HEK293 (cell line): ENCODE data around the gene CA10.

ENCODE experiments used
- CTCF ChIA-PET: fragments of 350-600 bp; formaldehyde crosslinking; extraction: SDS; loops from one replicate; lab custom pipeline; 2021; ENCODE audit warnings: antibody characterized with exemption; lab: Yijun Ruan, JAX
- POLR2A ChIA-PET: fragments of 300-600 bp; formaldehyde crosslinking; extraction: SDS; loops from one replicate; lab custom pipeline; 2020; ENCODE audit warnings: antibody characterized with exemption, inconsistent platforms; lab: Yijun Ruan, JAX
- H3K27ac ChIP-seq: fragments of 200-500 bp; sonication (Bioruptor generic); 2 replicates; pipeline ENCODE4 v1.5.1; 2014; ENCODE audit warnings: low read depth, low read length, control low read depth, inconsistent platforms; ENCODE audit errors: extremely low read depth
- H3K36me3 ChIP-seq, 2 experiments: fragments of 200-500 bp in 1 of 2; sonication (Bioruptor generic) in 1 of 2; 1 replicate in 1 of 2; 2 replicates in 1 of 2; pipeline ENCODE4 v1.5.1; 2014 to 2017; ENCODE audit warnings: inconsistent platforms in 2 of 2, low read length in 2 of 2; ENCODE audit not compliant: control insufficient read depth in 2 of 2, insufficient read depth in 1 of 2
- H3K4me1 ChIP-seq: fragments of 200-500 bp; sonication (Bioruptor generic); 2 replicates; pipeline ENCODE4 v1.5.1; 2014; ENCODE audit warnings: mild to moderate bottlenecking, low read length, inconsistent platforms; ENCODE audit not compliant: control insufficient read depth, insufficient read depth
- H3K4me3 ChIP-seq: 2 replicates; pipeline ENCODE4 v1.5.1; 2011; ENCODE audit warnings: low read depth, mild to moderate bottlenecking, control low read depth, low read length, moderate library complexity
- H3K9me3 ChIP-seq: fragments of 200-500 bp; sonication (Bioruptor generic); 2 replicates; pipeline ENCODE4 v1.5.1; 2014; ENCODE audit warnings: low read depth, low read length, inconsistent platforms; ENCODE audit not compliant: control insufficient read depth, insufficient read depth
- ATF2 ChIP-seq: fragments of 450-650 bp; formaldehyde crosslinking; IDR thresholded peaks from 2 replicates; pipeline ENCODE4 v1.5.1; 2016; ENCODE audit warnings: missing biosample characterization, missing genetic modification characterization, low read depth
- GLI2 ChIP-seq: fragments of 450-650 bp; formaldehyde crosslinking; IDR thresholded peaks from 2 replicates; pipeline ENCODE4; 2017; ENCODE audit warnings: missing biosample characterization, missing genetic modification characterization, low read depth, borderline replicate concordance
- PRDM4 ChIP-seq: fragments of 450-650 bp; formaldehyde crosslinking; IDR thresholded peaks from 2 replicates; pipeline ENCODE4 v1.5.1; 2017; ENCODE audit warnings: missing biosample characterization, missing genetic modification characterization
- PRDM6 ChIP-seq: fragments of 450-650 bp; formaldehyde crosslinking; IDR thresholded peaks from 2 replicates; pipeline ENCODE4 v1.5.1; 2017; ENCODE audit warnings: missing biosample characterization, missing genetic modification characterization
- SP7 ChIP-seq: fragments of 450-650 bp; formaldehyde crosslinking; IDR thresholded peaks from 2 replicates; pipeline ENCODE4 v1.5.1; 2016; ENCODE audit warnings: missing biosample characterization, missing genetic modification characterization
- ZBTB49 ChIP-seq: fragments of 450-650 bp; formaldehyde crosslinking; IDR thresholded peaks from 2 replicates; pipeline ENCODE4 v1.5.1; 2016; ENCODE audit warnings: missing biosample characterization, missing genetic modification characterization, low read depth
- ZFP37 ChIP-seq: fragments of 450-650 bp; formaldehyde crosslinking; IDR thresholded peaks from 2 replicates; pipeline ENCODE4 v1.5.1; 2016; ENCODE audit warnings: missing biosample characterization, missing genetic modification characterization
- ZNF133 ChIP-seq: fragments of 450-650 bp; formaldehyde crosslinking; IDR thresholded peaks from 2 replicates; pipeline ENCODE4 v1.5.1; 2016; ENCODE audit warnings: missing biosample characterization, missing genetic modification characterization
- ZNF350 ChIP-seq: fragments of 450-650 bp; formaldehyde crosslinking; IDR thresholded peaks from 2 replicates; pipeline ENCODE4 v1.5.0; 2017; ENCODE audit warnings: missing biosample characterization, mild to moderate bottlenecking, missing genetic modification characterization
- ZNF677 ChIP-seq: fragments of 450-650 bp; IDR thresholded peaks from 2 replicates; pipeline ENCODE4 v1.5.0; 2018; ENCODE audit warnings: missing biosample characterization, mild to moderate bottlenecking, missing genetic modification characterization, moderate library complexity
- ZNF701 ChIP-seq: fragments of 450-650 bp; formaldehyde crosslinking; IDR thresholded peaks from 2 replicates; pipeline ENCODE4 v1.5.1; 2016; ENCODE audit warnings: missing biosample characterization, missing genetic modification characterization
- ZNF785 ChIP-seq: fragments of 450-650 bp; formaldehyde crosslinking; IDR thresholded peaks from 2 replicates; pipeline ENCODE4 v1.5.1; 2016; ENCODE audit warnings: missing biosample characterization, missing genetic modification characterization
- ZNF837 ChIP-seq: fragments of 450-650 bp; formaldehyde crosslinking; IDR thresholded peaks from 2 replicates; pipeline ENCODE4 v1.5.1; 2016; ENCODE audit warnings: missing biosample characterization, missing genetic modification characterization

CA10 gene

GRCh38 chr17:51947160-51947735 is 211.3 kb downstream of the CA10 start (continued):
- no peak for TF ChIP-seq PRDM4 (tag by site-specific recombination)
- no peak for TF ChIP-seq ZFP37 (tag by site-specific recombination)
- TF ChIP-seq ZNF837 (tag by site-specific recombination) = no peak
- no peak for TF ChIP-seq ZNF677 (tag by site-specific recombination)
- TF ChIP-seq PRDM6 = no peak
- no peak for TF ChIP-seq ZNF350
- TF ChIP-seq ZNF133 = no peak
- TF ChIP-seq GLI2 (tag by site-specific recombination) = no peak
- TF ChIP-seq, all 188 proteins: peak for 0

GRCh38 chr17:51946311-51946710 is 212.2 kb downstream of the CA10 start:
- Histone ChIP-seq H3K4me3 (no peak overlapping the region), H3K9me3 (no peaks in the 10 kb centered on the region), H3K4me1 (no peaks in the 10 kb centered on the region), H3K36me3 (no peaks in the 10 kb centered on the region), H3K27ac (no peak overlapping the region)
- TF ChIP-seq ZBTB49 (tag by site-specific recombination) = no peak
- no peak for TF ChIP-seq ZNF785 (tag by site-specific recombination)
- no peak for TF ChIP-seq ATF2 (tag by site-specific recombination)
- POLR2A ChIA-PET = no interaction called here
- CTCF ChIA-PET = no interaction called here

GRCh38 chr17:51941272-51941671 is 217.2 kb downstream of the CA10 start:
- Histone ChIP-seq H3K27ac (no peak overlapping the region), H3K36me3 (no peaks in the 10 kb centered on the region), H3K4me3 (no peak overlapping the region), H3K9me3 (no peaks in the 10 kb centered on the region), H3K4me1 (no peaks in the 10 kb centered on the region)
- POLR2A ChIA-PET = no interaction called here
- peak; percentile 73 for TF ChIP-seq SP7
- no peak for TF ChIP-seq ZNF701 (tag by site-specific recombination)
- CTCF ChIA-PET = no interaction called here
